Peyer's patch (tissue), 4 donors: ENCODE measurements around the gene ZNF680. TPM values are rescaled to one million over a fixed set of nuclear protein-coding genes. Genes with fewer than 3 reads are reported as not detected.

Source experiments
- DNase-seq, 3 donors: peaks; one replicate each; pipeline ENCODE4 v3.0.0-alpha.2; 2017 to 2019
- H3K27ac ChIP-seq, 4 donors: fragments of 200-600 bp; sonication (generic); one replicate each; pipeline ENCODE4 v1.5.1; 2016 to 2019
- H3K27me3 ChIP-seq, 2 donors: fragments of 200-600 bp; sonication (generic); one replicate each; pipeline ENCODE4 v1.5.1; 2019
- H3K36me3 ChIP-seq, 3 donors: fragments of 200-600 bp; sonication (generic); one replicate each; pipeline ENCODE4 v1.5.1; 2016 to 2019
- H3K4me1 ChIP-seq, 4 donors: fragments of 200-600 bp; sonication (generic); one replicate each; pipeline ENCODE4 v1.5.1; 2016 to 2019
- H3K4me3 ChIP-seq, 4 donors: fragments of 200-600 bp; sonication (generic); 1 replicate in 3 of 4; 2 replicates in 1 of 4; pipeline ENCODE4 v1.5.1; 2016 to 2019; ENCODE audit warnings: mild to moderate bottlenecking in 1 of 4
- H3K9me3 ChIP-seq, 4 donors: fragments of 200-600 bp; sonication (generic); one replicate each; pipeline ENCODE4 v1.5.1; 2016 to 2019; ENCODE audit warnings: mild to moderate bottlenecking in 1 of 4
- POLR2A ChIP-seq, 2 donors: fragments of 450-650 bp; IDR thresholded peaks; one replicate each; pipeline ENCODE4 v1.5.1; 2017; ENCODE audit warnings: antibody characterized with exemption in 2 of 2, mild to moderate bottlenecking in 2 of 2, moderate library complexity in 2 of 2
- total RNA-seq, 4 donors: library from RNA; depleted of rRNA; stranded (reverse); fragments of >200 nt; gene quantifications; one replicate each; pipeline ENCODE4 v1.1.0, GENCODE V29; 2016
- TF ChIP-seq, protein P1 (sequence below), 6 experiments: fragments of 450-650 bp in 4 of 6; fragments of 200-600 bp in 2 of 6; sonication (generic) in 1 of 6; IDR thresholded peaks; one replicate each; pipeline ENCODE4 v1.5.1; 2017 to 2019; ENCODE audit warnings: antibody characterized with exemption in 6 of 6, mild to moderate bottlenecking in 3 of 6, moderate library complexity in 1 of 6

The ZNF680 gene
- total RNA-seq, 4 donors from 2014 or later = 3.3 to 26.4 (median 11.5) TPM

- Histone ChIP-seq H3K9me3 (no peaks in the 10 kb centered on the region), H3K27me3 (no peaks in the 10 kb centered on the region), H3K4me1 (no peaks in the 10 kb centered on the region), H3K27ac (no peak overlapping the region), H3K4me3 (no peak overlapping the region), H3K36me3 (peaks cover 0 to 9% (median 0%) of the 10 kb centered on the region in 3 donors)
- TF ChIP-seq POLR2A (IDR thresholded peaks at IDR 0.05) = no peak
- TF ChIP-seq, protein P1, sequence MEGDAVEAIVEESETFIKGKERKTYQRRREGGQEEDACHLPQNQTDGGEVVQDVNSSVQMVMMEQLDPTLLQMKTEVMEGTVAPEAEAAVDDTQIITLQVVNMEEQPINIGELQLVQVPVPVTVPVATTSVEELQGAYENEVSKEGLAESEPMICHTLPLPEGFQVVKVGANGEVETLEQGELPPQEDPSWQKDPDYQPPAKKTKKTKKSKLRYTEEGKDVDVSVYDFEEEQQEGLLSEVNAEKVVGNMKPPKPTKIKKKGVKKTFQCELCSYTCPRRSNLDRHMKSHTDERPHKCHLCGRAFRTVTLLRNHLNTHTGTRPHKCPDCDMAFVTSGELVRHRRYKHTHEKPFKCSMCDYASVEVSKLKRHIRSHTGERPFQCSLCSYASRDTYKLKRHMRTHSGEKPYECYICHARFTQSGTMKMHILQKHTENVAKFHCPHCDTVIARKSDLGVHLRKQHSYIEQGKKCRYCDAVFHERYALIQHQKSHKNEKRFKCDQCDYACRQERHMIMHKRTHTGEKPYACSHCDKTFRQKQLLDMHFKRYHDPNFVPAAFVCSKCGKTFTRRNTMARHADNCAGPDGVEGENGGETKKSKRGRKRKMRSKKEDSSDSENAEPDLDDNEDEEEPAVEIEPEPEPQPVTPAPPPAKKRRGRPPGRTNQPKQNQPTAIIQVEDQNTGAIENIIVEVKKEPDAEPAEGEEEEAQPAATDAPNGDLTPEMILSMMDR (IDR thresholded peaks at IDR 0.05) = no peak
- DNase-seq = no peak
Observed at GRCh38 chr7:64551375-64552142, 11.3 kb downstream of the ZNF680 start.

GRCh38 chr7:64544010-64544409 is 18.9 kb downstream of the ZNF680 start:
- H3K4me3 ChIP-seq = no peak overlapping the region
- no peak for DNase-seq
- H3K9me3 ChIP-seq = no peaks in the 10 kb centered on the region
- no peaks in the 10 kb centered on the region for H3K4me1 ChIP-seq
- TF ChIP-seq POLR2A (IDR thresholded peaks at IDR 0.05) = no peak
- TF ChIP-seq, protein P1 (IDR thresholded peaks at IDR 0.05) = no peak
- H3K27me3 ChIP-seq = no peaks in the 10 kb centered on the region
- peaks cover 0 to 6% (median 0%) of the 10 kb centered on the region in 3 donors for H3K36me3 ChIP-seq
- H3K27ac ChIP-seq = no peak overlapping the region

- peaks cover 0 to 6% (median 0%) of the 10 kb centered on the region in 3 donors for H3K36me3 ChIP-seq
- no peak for DNase-seq
- H3K4me3 ChIP-seq = no peak overlapping the region
- H3K4me1 ChIP-seq = no peaks in the 10 kb centered on the region
- no peak for TF ChIP-seq POLR2A (IDR thresholded peaks at IDR 0.05)
- TF ChIP-seq, protein P1 (IDR thresholded peaks at IDR 0.05) = no peak
- no peak overlapping the region for H3K27ac ChIP-seq
- no peaks in the 10 kb centered on the region for H3K27me3 ChIP-seq
- H3K9me3 ChIP-seq = no peaks in the 10 kb centered on the region
Observed at GRCh38 chr7:64541438-64542359, 21.2 kb downstream of the ZNF680 start.

DNA sequence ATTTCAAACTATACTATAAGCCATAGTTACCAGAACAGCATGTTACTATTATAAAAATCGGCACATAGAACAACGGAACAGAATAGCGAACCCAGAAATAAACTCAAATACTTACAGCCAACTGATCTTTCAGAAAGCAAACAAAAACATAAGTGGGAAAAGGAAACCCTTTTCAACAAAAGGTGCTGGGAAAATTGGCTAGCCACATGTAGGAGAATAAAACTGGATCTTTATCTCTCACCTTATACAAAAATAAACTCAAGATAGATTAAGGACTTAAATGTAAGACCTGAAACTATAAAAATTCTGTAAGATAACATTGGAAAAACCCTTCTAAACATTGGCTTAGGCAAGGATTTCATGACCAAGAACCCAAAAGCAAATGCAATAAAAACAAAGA is 29.1 kb downstream of the ZNF680 start:
- H3K4me1 ChIP-seq = no peaks in the 10 kb centered on the region
- no peak overlapping the region for H3K27ac ChIP-seq
- TF ChIP-seq POLR2A (IDR thresholded peaks at IDR 0.05) = no peak
- TF ChIP-seq, protein P1 (IDR thresholded peaks at IDR 0.05) = no peak
- no peaks in the 10 kb centered on the region for H3K27me3 ChIP-seq
- H3K36me3 ChIP-seq = peaks cover 0 to 28% (median 0%) of the 10 kb centered on the region in 3 donors
- H3K9me3 ChIP-seq = peaks cover 0 to 11% (median 3%) of the 10 kb centered on the region in 4 donors
- H3K4me3 ChIP-seq = no peak overlapping the region
- DNase-seq = no peak

GRCh38 chr7:64528770-64529169 is 34.1 kb downstream of the ZNF680 start:
- no peak overlapping the region for H3K27ac ChIP-seq
- no peak overlapping the region for H3K4me3 ChIP-seq
- DNase-seq = no peak
- peaks cover 0 to 36% (median 0%) of the 10 kb centered on the region in 3 donors for H3K36me3 ChIP-seq
- no peak for TF ChIP-seq POLR2A (IDR thresholded peaks at IDR 0.05)
- no peaks in the 10 kb centered on the region for H3K27me3 ChIP-seq
- no peaks in the 10 kb centered on the region for H3K4me1 ChIP-seq
- H3K9me3 ChIP-seq = peaks cover 0 to 43% (median 14%) of the 10 kb centered on the region in 4 donors
